K562 (cell line): ENCODE data around the gene LTBP1.

Source experiments
- ARID2 ChIP-seq: fragments of 450-650 bp; IDR thresholded peaks from 2 replicates; pipeline ENCODE4 v1.6.1; 2017; ENCODE audit warnings: antibody characterized with exemption, mild to moderate bottlenecking
- CTCF ChIP-seq, 3 experiments: IDR thresholded peaks in 2 of 3; conservative IDR thresholded peaks in 1 of 3; 2 replicates each; pipeline ENCODE4 v1.5.1; 2011 to 2012; ENCODE audit warnings: low read length in 3 of 3, mild to moderate bottlenecking in 3 of 3, control low read depth in 2 of 3, improper control_type of control experiment in 1 of 3, inconsistent platforms in 1 of 3, low read depth in 1 of 3, mixed read lengths in 1 of 3, moderate library complexity in 1 of 3; ENCODE audit not compliant: insufficient read depth in 2 of 3
- HNRNPLL ChIP-seq: fragments of 200-400 bp; formaldehyde crosslinking; IDR thresholded peaks from 2 replicates; pipeline ENCODE4 v1.6.1; 2017; ENCODE audit warnings: low read length, low read depth, mild to moderate bottlenecking; ENCODE audit not compliant: poor library complexity, severe bottlenecking
- POLR2AphosphoS5 ChIP-seq: IDR thresholded peaks from 2 replicates; pipeline ENCODE4 v1.6.1; 2011; ENCODE audit warnings: mild to moderate bottlenecking, low read depth, low read length, moderate library complexity; ENCODE audit not compliant: control insufficient read depth, insufficient read depth
- RFX5 ChIP-seq: IDR thresholded peaks from 2 replicates; pipeline ENCODE4 v1.6.1; 2011; ENCODE audit warnings: low read depth, mild to moderate bottlenecking, improper control_type of control experiment, low read length
- SIN3B ChIP-seq: fragments of 450-650 bp; IDR thresholded peaks from 2 replicates; pipeline ENCODE4 v1.6.1; 2017; ENCODE audit warnings: low read depth, mild to moderate bottlenecking, moderate library complexity
- SMAD1 ChIP-seq: fragments of 150-350 bp; IDR thresholded peaks from 2 replicates; pipeline ENCODE4 v1.6.1; 2014; ENCODE audit warnings: low read length, low read depth; ENCODE audit not compliant: partially characterized antibody
- SMARCC2 ChIP-seq: fragments of 450-650 bp; IDR thresholded peaks from 2 replicates; pipeline ENCODE4 v1.6.1; 2017; ENCODE audit warnings: antibody characterized with exemption, moderate library complexity, mild to moderate bottlenecking, low read depth
- SMC3 ChIP-seq: conservative IDR thresholded peaks from 2 replicates; pipeline ENCODE4 v1.6.1; 2011; ENCODE audit warnings: low read depth, low read length, improper control_type of control experiment; ENCODE audit not compliant: insufficient read depth
- SREBF2 ChIP-seq: sonication (generic); formaldehyde crosslinking; IDR thresholded peaks from 2 replicates; pipeline ENCODE4 v1.4.0; 2020; ENCODE audit warnings: mild to moderate bottlenecking, missing genetic modification reagents
- ZBTB2 ChIP-seq: fragments of 450-650 bp; IDR thresholded peaks from 2 replicates; pipeline ENCODE4 v1.6.1; 2016; ENCODE audit warnings: antibody characterized with exemption

DNA sequence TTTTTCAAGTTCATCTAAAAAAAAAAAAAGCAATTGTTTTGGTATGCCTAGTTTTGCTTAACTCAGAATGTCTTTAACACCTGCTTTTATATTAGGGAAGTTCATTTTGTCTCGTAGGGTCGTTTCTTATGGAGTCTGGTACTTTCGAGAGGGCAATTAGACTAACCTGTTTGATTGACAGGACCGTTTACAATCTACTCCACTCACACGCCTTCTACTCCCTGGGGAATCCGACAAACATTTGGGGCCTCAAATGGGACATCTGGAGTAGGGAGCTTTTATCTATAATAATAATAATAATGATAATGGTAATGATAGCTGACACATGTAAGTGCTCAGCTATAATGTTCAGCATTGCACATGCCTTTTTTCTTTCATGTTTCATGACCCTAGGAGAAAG lies 268.1 kb downstream of the LTBP1 start:
- TF ChIP-seq SREBF2 = no peak
- TF ChIP-seq ZBTB2 = no peak
- TF ChIP-seq SMAD1 = no peak
- TF ChIP-seq RFX5 = no peak
- no peak for TF ChIP-seq HNRNPLL
- TF ChIP-seq SMC3 = no peak
- TF ChIP-seq SMARCC2 = no peak
- TF ChIP-seq CTCF (IDR thresholded peaks at IDR 0.05 in 2 of 3, conservative IDR thresholded peaks at IDR 0.05 in 1 of 3; ENCODE audit: insufficient read depth in 2 of 3, low read depth in 1 of 3, low read length in 3 of 3) = no peak
- TF ChIP-seq ARID2 = no peak
- no peak for TF ChIP-seq POLR2AphosphoS5
- no peak for TF ChIP-seq SIN3B
